Pons (tissue), 1 donor: ENCODE results near the gene DFFB.
A peak's percentile ranks its signal among the peaks of the same experiment; 100 is the strongest.

Experiments
- DNase-seq: peaks from one replicate; pipeline ENCODE4 v3.0.0-alpha.2; 2016; ENCODE audit warnings: low spot score

Gene DFFB

GRCh38 chr1:3896396-3897000 is 39.2 kb downstream of the DFFB start:
- DNase-seq = no peak

GRCh38 chr1:3898475-3898735 is 41.1 kb downstream of the DFFB start:
- DNase-seq = no peak

- DNase-seq = no peak
Observed at GRCh38 chr1:3898994-3899753, 41.9 kb downstream of the DFFB start.

GRCh38 chr1:3899754-3900149 is 42.5 kb downstream of the DFFB start:
- DNase-seq = no peak

- peak; percentile 100 for DNase-seq
Observed at GRCh38 chr1:3900150-3900968, 43.1 kb downstream of the DFFB start, which contains the start of gene C1orf174. TSS of gene C1orf174 (minus strand) at chr1:3900272. CDS start at chr1:3900186, 86 bp downstream.

- DNase-seq = peak; percentile 97
Observed at GRCh38 chr1:3900969-3901529, 43.8 kb downstream of the DFFB start.

- DNase-seq = no peak
Observed at GRCh38 chr1:3902111-3902511, 44.8 kb downstream of the DFFB start.

GRCh38 chr1:3902571-3903091 is 45.4 kb downstream of the DFFB start:
- no peak for DNase-seq

GRCh38 chr1:3903141-3904005 is 46.1 kb downstream of the DFFB start:
- DNase-seq = no peak

- DNase-seq = no peak
Observed at GRCh38 chr1:3904006-3904842, 46.9 kb downstream of the DFFB start.

- no peak for DNase-seq
Observed at GRCh38 chr1:3904843-3905185, 47.5 kb downstream of the DFFB start.

GRCh38 chr1:3905266-3905952 is 48.1 kb downstream of the DFFB start:
- no peak for DNase-seq

- DNase-seq = no peak
Observed at GRCh38 chr1:3905953-3906671, 48.8 kb downstream of the DFFB start.

- DNase-seq = no peak
Observed at GRCh38 chr1:3906672-3907020, 49.4 kb downstream of the DFFB start.

GRCh38 chr1:3907031-3907534 is 49.8 kb downstream of the DFFB start:
- DNase-seq = peak; percentile 15

- DNase-seq = no peak
Observed at GRCh38 chr1:3907621-3908165, 50.4 kb downstream of the DFFB start.

GRCh38 chr1:3908886-3909517 is 51.7 kb downstream of the DFFB start:
- no peak for DNase-seq

- DNase-seq = no peak
Observed at GRCh38 chr1:3909615-3910014, 52.3 kb downstream of the DFFB start.
